ENCODE data around the gene NIT2. TPM values are rescaled to one million over a fixed set of nuclear protein-coding genes. Genes with fewer than 3 reads are reported as not detected.

The NIT2 gene
- polyA plus RNA-seq, 3 donors: 15.1 to 30.5 (median 24.6) TPM

DNA sequence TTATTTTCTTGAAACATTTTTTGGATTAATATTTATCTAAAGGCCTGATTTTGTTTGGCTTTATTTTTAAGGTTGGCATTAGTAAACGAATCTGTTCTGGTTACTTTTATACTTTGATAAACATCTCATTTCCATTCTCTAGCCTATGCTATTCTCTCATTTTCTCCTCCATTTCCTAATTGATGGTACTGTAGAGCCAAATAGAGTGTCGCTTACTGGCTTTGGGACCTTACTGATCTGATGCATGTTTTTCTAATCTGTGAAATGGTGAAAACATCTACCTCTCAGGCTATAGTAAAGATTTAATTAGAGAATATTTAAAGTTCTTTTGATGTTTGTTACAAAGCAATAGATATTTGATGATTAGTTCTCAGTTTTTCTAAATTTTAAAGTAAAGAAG lies 68.3 kb downstream of the NIT2 start:
- Histone ChIP-seq H3K9ac (ENCODE audit: insufficient read depth, low read length, poor library complexity, severe bottlenecking) (no peak overlapping the region), H4K20me1 (ENCODE audit: insufficient read depth, low read length) (peaks cover 7% of the 10 kb centered on the region), H3K79me2 (ENCODE audit: insufficient read depth, low read length) (peaks cover 38% of the 10 kb centered on the region), H3K4me1 (ENCODE audit: control insufficient read depth in 1 of 2, insufficient read depth in 2 of 2, low read length in 2 of 2) (peaks cover 25 to 29% of the 10 kb centered on the region in 2 donors), H3K4me2 (replicated peaks; ENCODE audit: extremely low read depth, low read length, poor library complexity, severe bottlenecking) (no peak overlapping the region), H3K27ac (ENCODE audit: low read depth in 1 of 2, low read length in 2 of 2) (no peak overlapping the region), H3K36me3 (replicated peaks in 1 of 2; ENCODE audit: control insufficient read depth in 1 of 2, insufficient read depth in 2 of 2, low read length in 2 of 2) (no peaks in the 10 kb centered on the region), H2AFZ (ENCODE audit: insufficient read depth, low read depth, low read length, poor library complexity, severe bottlenecking) (no peak overlapping the region), H3K9me3 (replicated peaks in 1 of 2; ENCODE audit: control insufficient read depth in 1 of 2, insufficient read depth in 1 of 2, low read length in 2 of 2) (peaks cover 0 to 9% of the 10 kb centered on the region in 2 donors), H3K27me3 (ENCODE audit: control insufficient read depth in 2 of 2, insufficient read depth in 2 of 2, low read length in 2 of 2) (no peaks in the 10 kb centered on the region), H3K4me3 (replicated peaks in 1 of 3; ENCODE audit: low read depth in 2 of 3, low read length in 3 of 3) (no peak overlapping the region)
- no peak for DNase-seq
- Mint-ChIP-seq H3K4me1 (peaks cover 37% of the 10 kb centered on the region), H3K27ac (no peak overlapping the region), H3K9me3 (peaks cover 7 to 15% (median 10%) of the 10 kb centered on the region in 7 donors), H3K27me3 (ENCODE audit: low read depth in 3 of 3) (peaks cover 0 to 2% (median 0%) of the 10 kb centered on the region in 3 donors), H3K4me3 (no peak overlapping the region), H3K36me3 (peaks cover 1 to 6% of the 10 kb centered on the region in 2 donors)
- WGBS (ENCODE audit: insufficient coverage): no CpG with 5 or more reads among the region's 2 CpGs
- intact Hi-C loops (cut with micrococcal nuclease): loop anchor here (5.0 kb wide), 2 partner anchors 141 to 309 kb away; partner anchors contain the start of gene TBC1D23 (in 1 of the 2)
- TF ChIP-seq, protein P1, sequence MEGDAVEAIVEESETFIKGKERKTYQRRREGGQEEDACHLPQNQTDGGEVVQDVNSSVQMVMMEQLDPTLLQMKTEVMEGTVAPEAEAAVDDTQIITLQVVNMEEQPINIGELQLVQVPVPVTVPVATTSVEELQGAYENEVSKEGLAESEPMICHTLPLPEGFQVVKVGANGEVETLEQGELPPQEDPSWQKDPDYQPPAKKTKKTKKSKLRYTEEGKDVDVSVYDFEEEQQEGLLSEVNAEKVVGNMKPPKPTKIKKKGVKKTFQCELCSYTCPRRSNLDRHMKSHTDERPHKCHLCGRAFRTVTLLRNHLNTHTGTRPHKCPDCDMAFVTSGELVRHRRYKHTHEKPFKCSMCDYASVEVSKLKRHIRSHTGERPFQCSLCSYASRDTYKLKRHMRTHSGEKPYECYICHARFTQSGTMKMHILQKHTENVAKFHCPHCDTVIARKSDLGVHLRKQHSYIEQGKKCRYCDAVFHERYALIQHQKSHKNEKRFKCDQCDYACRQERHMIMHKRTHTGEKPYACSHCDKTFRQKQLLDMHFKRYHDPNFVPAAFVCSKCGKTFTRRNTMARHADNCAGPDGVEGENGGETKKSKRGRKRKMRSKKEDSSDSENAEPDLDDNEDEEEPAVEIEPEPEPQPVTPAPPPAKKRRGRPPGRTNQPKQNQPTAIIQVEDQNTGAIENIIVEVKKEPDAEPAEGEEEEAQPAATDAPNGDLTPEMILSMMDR (IDR thresholded peaks at IDR 0.05): no peak

DNA sequence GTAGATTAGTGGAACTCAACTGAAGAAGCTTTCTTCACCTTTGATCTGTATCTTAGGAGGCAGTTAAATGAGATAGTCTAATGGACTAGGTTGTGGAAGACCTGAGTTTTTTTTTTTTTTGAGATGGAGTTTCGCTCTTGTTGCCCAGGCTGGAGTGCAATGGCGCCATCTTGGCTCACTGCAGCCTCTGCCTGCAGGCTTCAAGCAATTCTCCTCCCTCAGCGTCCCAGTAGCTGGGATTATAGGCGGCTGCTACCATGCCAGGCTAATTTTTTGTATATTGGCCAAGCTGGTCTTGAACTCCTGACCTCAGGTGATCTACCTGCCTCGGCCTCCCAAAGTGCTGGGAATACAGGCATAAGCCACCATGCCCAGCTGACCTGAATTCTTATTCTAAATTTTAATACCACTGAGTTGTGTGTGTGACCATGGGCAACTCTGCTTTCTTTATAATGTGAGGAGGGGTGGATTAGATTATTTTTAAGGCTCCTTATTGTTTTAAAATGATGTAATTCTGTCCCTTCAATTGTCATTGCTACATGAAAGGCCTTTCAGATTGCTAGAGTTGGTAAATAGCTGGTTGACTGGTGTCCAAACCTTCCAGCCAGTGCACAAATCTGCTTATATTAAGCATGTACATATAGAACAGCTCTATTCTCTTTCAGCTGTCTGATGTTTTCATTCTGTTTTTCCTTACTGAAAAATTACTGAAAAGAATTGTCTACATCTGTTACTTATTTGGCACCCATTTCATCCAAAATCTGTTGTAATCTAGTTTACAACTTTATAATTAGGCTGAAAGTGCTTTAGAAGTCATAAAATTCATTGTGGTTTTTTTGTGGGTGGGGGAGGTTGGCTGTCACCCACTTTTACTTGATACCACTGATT lies 69.0 kb downstream of the NIT2 start:
- Histone ChIP-seq H3K9ac (ENCODE audit: insufficient read depth, low read length, poor library complexity, severe bottlenecking) (no peak overlapping the region), H3K4me1 (ENCODE audit: control insufficient read depth in 1 of 2, insufficient read depth in 2 of 2, low read length in 2 of 2) (peaks cover 25 to 29% of the 10 kb centered on the region in 2 donors), H3K9me3 (replicated peaks in 1 of 2; ENCODE audit: control insufficient read depth in 1 of 2, insufficient read depth in 1 of 2, low read length in 2 of 2) (peaks cover 7 to 15% of the 10 kb centered on the region in 2 donors), H3K4me3 (replicated peaks in 1 of 3; ENCODE audit: low read depth in 2 of 3, low read length in 3 of 3) (no peak overlapping the region), H3K27me3 (ENCODE audit: control insufficient read depth in 2 of 2, insufficient read depth in 2 of 2, low read length in 2 of 2) (no peaks in the 10 kb centered on the region), H3K79me2 (ENCODE audit: insufficient read depth, low read length) (peaks cover 31% of the 10 kb centered on the region), H4K20me1 (ENCODE audit: insufficient read depth, low read length) (peaks cover 5% of the 10 kb centered on the region), H3K36me3 (replicated peaks in 1 of 2; ENCODE audit: control insufficient read depth in 1 of 2, insufficient read depth in 2 of 2, low read length in 2 of 2) (no peaks in the 10 kb centered on the region), H2AFZ (ENCODE audit: insufficient read depth, low read depth, low read length, poor library complexity, severe bottlenecking) (no peak overlapping the region), H3K27ac (ENCODE audit: low read depth in 1 of 2, low read length in 2 of 2) (no peak overlapping the region), H3K4me2 (replicated peaks; ENCODE audit: extremely low read depth, low read length, poor library complexity, severe bottlenecking) (no peak overlapping the region)
- Mint-ChIP-seq H3K4me1 (peaks cover 34% of the 10 kb centered on the region), H3K9me3 (peaks cover 9 to 22% (median 13%) of the 10 kb centered on the region in 7 donors), H3K36me3 (peaks cover 0 to 9% of the 10 kb centered on the region in 2 donors), H3K4me3 (no peak overlapping the region), H3K27me3 (ENCODE audit: low read depth in 3 of 3) (peaks cover 0 to 2% (median 0%) of the 10 kb centered on the region in 3 donors), H3K27ac (no peak overlapping the region)
- no peak for DNase-seq
- intact Hi-C loops (cut with micrococcal nuclease): loop anchor here (5.0 kb wide), 2 partner anchors 141 to 309 kb away; partner anchors contain the start of gene TBC1D23 (in 1 of the 2)
- 100% methylated on average over 2 of the region's 5 CpGs for WGBS (ENCODE audit: insufficient coverage)
- TF ChIP-seq, protein P1 (IDR thresholded peaks at IDR 0.05): no peak
